T-helper 1 cell treated with Interleukin-12 subunit alpha and Interleukin-12 subunit beta and Interleukin-4 antibody, amounts not matched to agents 30 μg/mL and 1 μg/mL, for 36 hours (primary cell): ENCODE measurements around the gene ANO2.

Source experiments
- H3K27ac Mint-ChIP-seq: one replicate; pipeline ENCODE4 v1.8.0; 2021; ENCODE audit warnings: mild to moderate bottlenecking, mixed read lengths
- H3K27me3 Mint-ChIP-seq: one replicate; pipeline ENCODE4 v1.8.0; 2021; ENCODE audit warnings: low read depth, mixed read lengths
- H3K36me3 Mint-ChIP-seq: one replicate; pipeline ENCODE4 v1.8.0; 2021; ENCODE audit warnings: low read depth, mixed read lengths
- H3K4me1 Mint-ChIP-seq: one replicate; pipeline ENCODE4 v1.8.0; 2021; ENCODE audit warnings: low read depth, mixed read lengths
- H3K4me3 Mint-ChIP-seq: one replicate; pipeline ENCODE4 v1.8.0; 2021; ENCODE audit warnings: mild to moderate bottlenecking, moderate library complexity, mixed read lengths
- H3K9me3 Mint-ChIP-seq: one replicate; pipeline ENCODE4 v1.8.0; 2021; ENCODE audit warnings: mixed read lengths

The ANO2 gene

DNA sequence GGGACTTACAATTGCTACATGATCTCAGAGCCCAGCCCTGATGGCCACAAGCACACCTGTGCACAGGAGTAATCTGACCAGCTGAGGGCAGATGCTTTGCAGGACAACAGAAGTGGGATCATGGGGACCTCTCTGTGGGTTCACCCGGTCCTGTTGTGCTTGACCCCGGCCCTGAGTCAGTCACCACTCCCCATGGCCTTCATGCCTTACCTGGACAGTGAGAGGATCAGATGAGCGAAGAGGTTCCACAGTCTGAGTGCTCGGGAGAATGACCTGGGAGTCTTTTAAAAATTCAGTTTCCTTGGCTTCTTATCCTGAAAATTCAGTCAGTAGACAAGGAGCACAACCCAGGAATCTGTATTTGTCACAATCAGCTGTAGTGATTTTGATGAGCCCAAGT, 425.0 kb downstream of the ANO2 start:
- H3K4me1 Mint-ChIP-seq = no peaks in the 10 kb centered on the region
- H3K27ac Mint-ChIP-seq = no peak overlapping the region
- H3K36me3 Mint-ChIP-seq = no peaks in the 10 kb centered on the region

DNA sequence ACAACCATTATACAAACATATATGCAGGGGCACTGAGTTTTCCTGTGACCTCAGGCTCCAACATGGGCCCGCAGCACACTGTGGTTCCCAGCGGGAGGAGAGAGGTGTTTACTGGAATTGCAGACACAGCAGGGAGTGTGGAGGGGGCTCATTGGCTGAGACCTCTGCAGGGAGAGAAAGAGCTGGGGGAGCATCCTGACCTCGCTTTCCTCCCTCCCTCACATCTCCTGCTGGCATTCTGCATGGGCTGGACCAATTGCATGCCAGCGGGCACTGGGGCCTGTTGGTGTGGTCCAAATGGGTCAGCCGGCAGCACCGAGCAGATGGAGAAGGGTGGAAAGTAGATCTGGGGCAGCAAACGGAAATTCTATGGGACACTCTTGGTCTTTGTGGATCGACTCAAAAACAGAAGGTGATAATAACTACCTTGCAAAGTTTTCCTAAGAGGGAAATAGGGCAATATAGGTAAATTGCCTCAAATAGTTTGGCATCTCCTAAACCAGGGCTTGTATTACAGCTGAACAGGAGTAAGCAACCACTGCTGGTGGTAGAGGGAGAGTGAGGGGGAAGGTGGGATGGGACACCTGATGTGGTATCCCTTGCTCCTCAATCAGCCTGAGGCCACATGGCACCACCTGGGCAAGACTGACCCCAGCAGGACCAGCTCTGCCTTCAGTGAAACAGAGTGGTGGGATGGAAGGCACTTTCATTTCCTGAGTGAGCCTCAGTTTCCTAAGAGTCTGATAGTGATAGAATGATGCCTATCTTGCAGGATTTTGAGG, 426.3 kb downstream of the ANO2 start:
- H3K4me3 Mint-ChIP-seq = no peak overlapping the region
- no peaks in the 10 kb centered on the region for H3K9me3 Mint-ChIP-seq
- H3K36me3 Mint-ChIP-seq = no peaks in the 10 kb centered on the region
- H3K27ac Mint-ChIP-seq = no peak overlapping the region
- H3K4me1 Mint-ChIP-seq = no peaks in the 10 kb centered on the region
- H3K27me3 Mint-ChIP-seq = no peaks in the 10 kb centered on the region

More for the DNA sequence above, 425.0 kb downstream of the ANO2 start:
- Mint-ChIP-seq H3K4me3 (no peak overlapping the region), H3K27me3 (no peaks in the 10 kb centered on the region), H3K9me3 (no peaks in the 10 kb centered on the region)

DNA sequence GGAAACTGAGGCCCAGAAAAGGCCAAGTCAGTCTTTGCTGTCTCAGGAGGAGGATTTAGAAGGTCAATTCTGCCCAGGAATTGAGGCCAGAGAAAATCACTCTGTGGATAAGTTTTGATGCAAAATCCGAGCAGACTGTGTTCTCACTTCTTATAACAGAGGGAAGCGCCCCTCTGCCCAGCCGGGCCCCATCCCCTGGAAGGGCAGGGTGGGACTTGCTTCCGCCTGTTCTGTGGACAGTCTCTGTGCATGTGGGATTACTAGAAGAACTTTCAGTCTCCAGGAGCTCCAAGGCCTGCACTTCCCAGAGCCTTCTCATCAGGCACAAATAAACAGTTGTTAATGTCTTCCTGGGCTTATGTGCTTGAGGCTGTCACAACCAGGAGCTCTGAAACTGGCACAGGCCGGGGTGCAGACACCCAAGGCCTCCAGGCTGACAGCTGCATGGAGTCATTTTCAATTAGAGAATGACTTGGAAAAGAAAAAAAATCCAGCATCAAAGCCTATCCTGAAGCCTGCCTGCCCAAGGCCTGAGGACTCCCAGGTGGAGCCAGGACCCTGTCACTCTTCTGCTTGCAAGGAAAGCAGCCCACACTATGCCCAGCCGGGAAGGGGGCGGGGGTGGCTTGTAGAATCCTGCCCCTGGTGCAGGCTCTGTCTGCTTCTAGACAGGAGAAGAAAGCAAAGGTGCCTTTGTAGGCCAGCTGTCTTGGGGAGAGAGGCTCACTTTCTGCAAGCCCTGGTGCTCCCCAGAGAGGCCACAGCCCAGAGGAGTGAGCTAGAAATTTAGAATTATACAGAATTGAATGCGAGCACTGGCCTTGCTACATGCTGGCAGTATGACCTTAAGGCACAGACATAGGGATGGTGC, 428.5 kb downstream of the ANO2 start:
- Mint-ChIP-seq H3K4me3 (no peak overlapping the region), H3K27ac (no peak overlapping the region), H3K9me3 (no peaks in the 10 kb centered on the region), H3K27me3 (no peaks in the 10 kb centered on the region), H3K4me1 (no peaks in the 10 kb centered on the region), H3K36me3 (no peaks in the 10 kb centered on the region)

DNA sequence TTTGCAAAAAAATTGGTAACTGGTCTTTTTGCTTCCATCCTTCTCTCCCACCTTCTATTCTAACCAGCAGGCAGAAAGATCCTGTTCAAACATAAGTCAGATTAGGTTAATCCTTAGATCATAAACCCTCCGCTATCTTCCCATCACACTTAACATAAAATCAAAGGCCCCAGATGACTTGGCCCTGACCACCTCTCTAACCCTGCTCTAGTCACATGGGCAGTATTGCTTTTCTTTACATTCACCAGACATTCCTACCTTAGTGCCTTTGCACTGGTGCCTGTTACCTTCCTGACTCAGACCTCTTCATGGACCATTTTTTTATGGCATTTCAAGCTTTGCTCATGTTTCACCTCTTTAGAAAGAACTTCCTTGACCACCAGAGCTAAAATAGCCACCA, 429.6 kb downstream of the ANO2 start:
- Mint-ChIP-seq H3K4me1 (no peaks in the 10 kb centered on the region), H3K36me3 (no peaks in the 10 kb centered on the region), H3K4me3 (no peak overlapping the region), H3K9me3 (no peaks in the 10 kb centered on the region), H3K27ac (no peak overlapping the region), H3K27me3 (peaks cover 4% of the 10 kb centered on the region)

DNA sequence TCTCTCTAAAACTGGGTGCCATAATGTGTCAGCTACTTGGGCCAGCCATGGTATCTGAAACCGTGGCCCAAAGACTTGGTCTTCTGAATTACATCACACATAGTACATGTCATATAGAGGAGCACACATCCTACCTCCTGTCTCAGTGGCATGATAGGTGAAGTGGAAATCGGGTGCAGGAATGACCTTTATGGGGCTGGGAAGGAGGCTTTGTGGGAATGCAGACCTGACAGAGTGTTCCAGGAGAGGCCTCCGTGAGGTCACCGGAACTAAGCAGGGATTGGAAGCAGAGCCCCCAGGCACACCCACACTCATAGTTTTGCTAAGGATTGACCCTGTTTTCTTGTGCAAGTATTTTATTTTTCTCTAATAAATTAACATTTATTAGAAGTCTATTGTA, 430.5 kb downstream of the ANO2 start:
- Mint-ChIP-seq H3K27ac (no peak overlapping the region), H3K9me3 (no peaks in the 10 kb centered on the region), H3K36me3 (no peaks in the 10 kb centered on the region), H3K4me3 (no peak overlapping the region), H3K4me1 (no peaks in the 10 kb centered on the region), H3K27me3 (peaks cover 4% of the 10 kb centered on the region)

DNA sequence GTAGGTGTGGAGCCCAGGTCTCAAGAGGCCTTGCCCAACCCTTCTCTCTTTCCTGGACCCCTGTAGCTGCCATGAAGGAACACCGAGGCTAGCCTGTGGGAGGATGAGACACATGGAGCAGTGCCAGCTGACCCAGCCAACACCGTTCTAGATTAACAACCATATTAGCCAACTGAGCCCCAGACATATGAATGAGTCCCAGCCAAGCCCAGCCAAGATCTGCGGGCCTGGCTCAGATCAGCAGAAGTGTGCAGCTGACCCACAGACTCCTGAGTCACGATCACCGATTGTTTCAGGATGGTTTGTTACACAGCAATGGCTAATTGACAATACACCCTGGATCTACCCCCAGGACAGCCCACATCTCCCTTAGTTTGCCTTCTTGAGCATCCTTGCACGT, 431.0 kb downstream of the ANO2 start:
- Mint-ChIP-seq H3K27ac (no peak overlapping the region), H3K27me3 (peaks cover 4% of the 10 kb centered on the region), H3K36me3 (no peaks in the 10 kb centered on the region), H3K4me1 (no peaks in the 10 kb centered on the region), H3K9me3 (no peaks in the 10 kb centered on the region), H3K4me3 (no peak overlapping the region)

DNA sequence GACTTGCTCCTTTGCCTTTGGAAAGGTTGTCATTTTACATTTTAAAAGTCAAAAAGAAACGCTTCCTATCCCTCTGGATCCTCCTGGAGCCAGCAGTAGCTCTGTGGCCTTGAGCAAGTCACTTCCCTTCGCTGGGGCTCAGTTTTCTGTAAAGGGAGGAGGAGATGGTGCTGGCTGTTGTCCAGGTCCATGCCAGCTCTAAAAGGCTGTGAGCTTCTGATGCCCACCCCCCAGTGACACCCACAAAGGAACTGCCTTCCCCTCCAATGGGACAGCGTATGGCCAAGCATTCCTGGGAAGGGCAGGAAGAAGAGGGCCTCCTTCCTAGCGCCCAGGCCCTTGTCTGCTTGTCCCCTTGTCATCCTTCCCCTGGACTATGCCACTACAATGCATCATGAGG, 431.7 kb downstream of the ANO2 start:
- Mint-ChIP-seq H3K4me3 (no peak overlapping the region), H3K9me3 (no peaks in the 10 kb centered on the region), H3K27me3 (peaks cover 4% of the 10 kb centered on the region), H3K36me3 (no peaks in the 10 kb centered on the region), H3K27ac (no peak overlapping the region), H3K4me1 (no peaks in the 10 kb centered on the region)
